ENCODE data around the gene RTBDN. TPM values are rescaled to one million over a fixed set of nuclear protein-coding genes. Genes with fewer than 3 reads are reported as not detected.

Gene RTBDN
- total RNA-seq, 1 donor from 2014 or later: not detected

GRCh38 chr19:12815088-12815487, 19.3 kb downstream of the RTBDN start:
- Mint-ChIP-seq H3K4me1 (no peaks in the 10 kb centered on the region), H3K4me3 (no peak overlapping the region), H3K9me3 (no peaks in the 10 kb centered on the region), H3K27ac (no peak overlapping the region), H3K36me3 (ENCODE audit: low read depth) (peaks cover 23% of the 10 kb centered on the region), H3K27me3 (no peaks in the 10 kb centered on the region)
- ChIA-PET CTCF (interaction anchor here (0.9 kb wide), 1 partner anchor 55 kb away, joined by 3 read pairs; no protein-coding TSS in a partner anchor), POLR2A (no interaction called here)
- DNase-seq: no peak
- no peak for TF ChIP-seq CTCF (IDR thresholded peaks at IDR 0.05)
- intact Hi-C loops (cut with micrococcal nuclease): no loop called here
- no peak for ATAC-seq (ENCODE audit: low read depth)

GRCh38 chr19:12806242-12807081, 27.9 kb downstream of the RTBDN start, which contains the start of gene RNASEH2A:
TSS of gene RNASEH2A (plus strand) at chr19:12806584. CDS start at chr19:12806674, 90 bp downstream.
- intact Hi-C loops (cut with micrococcal nuclease): loop anchor here (1.0 kb wide), 2 partner anchors 13 to 69 kb away; partner anchors contain the start of gene GET3
- Mint-ChIP-seq H3K27me3 (peaks cover 5% of the 10 kb centered on the region), H3K9me3 (no peaks in the 10 kb centered on the region), H3K4me1 (peaks cover 23% of the 10 kb centered on the region), H3K27ac (peak within 1 kb of the TSS; percentile 86), H3K4me3 (peak within 1 kb of the TSS; percentile 92), H3K36me3 (ENCODE audit: low read depth) (peaks cover 10% of the 10 kb centered on the region)
- DNase-seq: peak; percentile 86
- ChIA-PET POLR2A (interaction anchor here (0.6 to 1.8 kb wide), 14 partner anchors 10 to 1861 kb away, joined by 3 to 21 read pairs (median 5); partner anchors contain the start of genes GCDH, JUNB, SYCE2 and TRIR), CTCF (interaction anchor here (0.7 to 2.3 kb wide), 9 partner anchors 10 to 288 kb away, joined by 3 to 9 read pairs (median 4); no protein-coding TSS in a partner anchor)
- TF ChIP-seq CTCF (IDR thresholded peaks at IDR 0.05): no peak
- peak; percentile 93 for ATAC-seq (ENCODE audit: low read depth)

GRCh38 chr19:12804051-12804450, 30.3 kb downstream of the RTBDN start:
- H3K4me1 Mint-ChIP-seq: peaks cover 31% of the 10 kb centered on the region
- H3K4me3 Mint-ChIP-seq: no peak overlapping the region
- ATAC-seq (ENCODE audit: low read depth): no peak
- peaks cover 5% of the 10 kb centered on the region for H3K27me3 Mint-ChIP-seq
- ChIA-PET POLR2A (interaction anchor here (0.6 to 0.8 kb wide), 3 partner anchors 11 to 879 kb away, joined by 5 to 11 read pairs (median 10); partner anchors contain the start of gene ZNF700), CTCF (interaction anchor here (1.0 kb wide), 1 partner anchor 43 kb away, joined by 3 read pairs; no protein-coding TSS in a partner anchor)
- H3K36me3 Mint-ChIP-seq (ENCODE audit: low read depth): peaks cover 7% of the 10 kb centered on the region
- no peak overlapping the region for H3K27ac Mint-ChIP-seq
- TF ChIP-seq CTCF (IDR thresholded peaks at IDR 0.05): no peak
- DNase-seq: no peak
- no peaks in the 10 kb centered on the region for H3K9me3 Mint-ChIP-seq
- intact Hi-C loops (cut with micrococcal nuclease): no loop called here

GRCh38 chr19:12802267-12803106, 31.9 kb downstream of the RTBDN start:
- H3K36me3 Mint-ChIP-seq (ENCODE audit: low read depth): peaks cover 2% of the 10 kb centered on the region
- H3K27ac Mint-ChIP-seq: no peak overlapping the region
- intact Hi-C loops (cut with micrococcal nuclease): no loop called here

More at GRCh38 chr19:12802267-12803106, 31.9 kb downstream of the RTBDN start:
- Mint-ChIP-seq H3K9me3 (no peaks in the 10 kb centered on the region), H3K4me1 (peaks cover 31% of the 10 kb centered on the region), H3K4me3 (peak overlapping the region; percentile 82), H3K27me3 (peaks cover 5% of the 10 kb centered on the region)
- DNase-seq (no peak), ATAC-seq (ENCODE audit: low read depth) (no peak)
- POLR2A ChIA-PET: interaction anchor here (0.7 to 1.3 kb wide), 3 partner anchors 9 to 33 kb away, joined by 3 to 5 read pairs (median 4); no protein-coding TSS in a partner anchor
- CTCF ChIA-PET: interaction anchor here (1.0 to 1.1 kb wide), 2 partner anchors 10 to 36 kb away, joined by 3 to 4 read pairs; no protein-coding TSS in a partner anchor
- no peak for TF ChIP-seq CTCF (IDR thresholded peaks at IDR 0.05)
